NT2/D1 (cell line): Measurements from ENCODE around the gene AAMP.

Experiments used
- SUZ12 ChIP-seq: IDR thresholded peaks from 2 replicates; pipeline ENCODE4 v1.6.1; 2011; ENCODE audit not compliant: insufficient read length, insufficient read depth; ENCODE audit errors: extremely low read depth
- YY1 ChIP-seq: IDR thresholded peaks from 2 replicates; pipeline ENCODE4 v1.6.1; 2011; ENCODE audit not compliant: insufficient read length, insufficient read depth

- TF ChIP-seq SUZ12 (no peak), YY1 (no peak)
Observed at GRCh38 chr2:218294430-218295022, 24.6 kb upstream of the AAMP start.
